HepG2 (cell line): ENCODE results near the gene IQCE. TPM values are rescaled to one million over a fixed set of nuclear protein-coding genes. Genes with fewer than 3 reads are reported as not detected.

Experiments
- AGO1 ChIP-seq: fragments of 200-400 bp; formaldehyde crosslinking; IDR thresholded peaks from 2 replicates; pipeline ENCODE4 v1.6.1; 2017; ENCODE audit warnings: mild to moderate bottlenecking, low read depth, low read length, moderate library complexity; ENCODE audit not compliant: poor library complexity, severe bottlenecking
- ATAD3A ChIP-seq: sonication (generic); formaldehyde crosslinking; IDR thresholded peaks from 2 replicates; pipeline ENCODE4 v1.4.0; 2020; ENCODE audit warnings: missing genetic modification reagents
- BCL6 ChIP-seq: IDR thresholded peaks from 2 replicates; pipeline ENCODE4 v1.6.1; 2016; ENCODE audit warnings: missing genetic modification reagents, missing compliant biosample characterization
- GABPA ChIP-seq, 2 experiments: IDR thresholded peaks; 2 replicates each; pipeline ENCODE4 v1.6.1; 2011 to 2016; ENCODE audit warnings: low read depth in 2 of 2, low read length in 1 of 2, missing biosample characterization in 1 of 2, missing genetic modification characterization in 1 of 2
- MEIS2 ChIP-seq: sonication (generic); formaldehyde crosslinking; IDR thresholded peaks from 2 replicates; pipeline ENCODE4 v1.9.0; 2021; ENCODE audit warnings: mild to moderate bottlenecking, missing genetic modification reagents
- MYC ChIP-seq: sonication (generic); formaldehyde crosslinking; IDR thresholded peaks from 2 replicates; pipeline ENCODE4 v1.9.0; 2021; ENCODE audit warnings: missing genetic modification reagents, borderline replicate concordance
- RFX5 ChIP-seq: IDR thresholded peaks from 2 replicates; pipeline ENCODE4 v1.6.1; 2011; ENCODE audit warnings: low read depth, low read length, improper control_type of control experiment
- SRSF4 ChIP-seq: fragments of 200-400 bp; formaldehyde crosslinking; IDR thresholded peaks from one replicate; pipeline ENCODE4 v1.6.1; 2018; ENCODE audit warnings: mild to moderate bottlenecking, low read depth, low read length, moderate library complexity; ENCODE audit not compliant: poor library complexity, severe bottlenecking
- ZFX ChIP-seq: sonication (generic); formaldehyde crosslinking; IDR thresholded peaks from 2 replicates; pipeline ENCODE4 v1.4.0; 2020; ENCODE audit warnings: mild to moderate bottlenecking, low read depth, missing genetic modification reagents, moderate library complexity
- ZFY ChIP-seq: sonication (generic); formaldehyde crosslinking; IDR thresholded peaks from 2 replicates; pipeline ENCODE4 v1.4.0; 2020; ENCODE audit warnings: missing genetic modification reagents
- ZNF616 ChIP-seq: sonication (generic); formaldehyde crosslinking; IDR thresholded peaks from 2 replicates; pipeline ENCODE4 v1.5.0; 2020; ENCODE audit warnings: low read depth, mild to moderate bottlenecking, missing genetic modification reagents
- ZNF790 ChIP-seq: sonication (generic); formaldehyde crosslinking; IDR thresholded peaks from 2 replicates; pipeline ENCODE4 v1.8.0; 2022; ENCODE audit warnings: missing genetic modification reagents, mild to moderate bottlenecking, borderline replicate concordance
- polyA plus RNA-seq, 8 experiments: library from polyadenylated mRNA; depleted of rRNA in 3 of 8; stranded (reverse) in 7 of 8; unstranded in 1 of 8; fragments of >200 nt; fragmentation: Illumina TruSeq in 4 of 8; extraction: Trizol in 4 of 8; gene quantifications; 2 replicates each; pipeline versions ENCODE4 v1.2.1 to v1.2.3, GENCODE V29; 2011 to 2016; ENCODE audit warnings: low read depth in 4 of 8, missing spikeins in 1 of 8, mixed read lengths in 1 of 8; ENCODE audit not compliant: insufficient read depth in 1 of 8
- total RNA-seq, 5 experiments: library from RNA; depleted of rRNA; stranded (reverse); fragments of >200 nt; fragmentation: Illumina TruSeq; extraction: Trizol; gene quantifications; 2 replicates each; pipeline ENCODE4 v1.2.3, GENCODE V29; 2016; ENCODE audit warnings: low read depth in 1 of 5
- TF ChIP-seq, protein P1 (sequence below): sonication (generic); formaldehyde crosslinking; IDR thresholded peaks from 2 replicates; pipeline ENCODE4 v1.5.0; 2020; ENCODE audit warnings: mild to moderate bottlenecking, missing genetic modification reagents, borderline replicate concordance
- TF ChIP-seq, protein P2 (sequence below): sonication (generic); formaldehyde crosslinking; IDR thresholded peaks from 2 replicates; pipeline ENCODE4 v1.5.1; 2020; ENCODE audit warnings: mild to moderate bottlenecking, missing genetic modification reagents, moderate library complexity
- TF ChIP-seq, protein P3 (sequence below): sonication (generic); formaldehyde crosslinking; IDR thresholded peaks from 2 replicates; pipeline ENCODE4 v1.5.0; 2020; ENCODE audit warnings: mild to moderate bottlenecking, low read depth, missing genetic modification reagents, borderline replicate concordance
- TF ChIP-seq, protein P4 (sequence below): sonication (generic); formaldehyde crosslinking; IDR thresholded peaks from 2 replicates; pipeline ENCODE4 v1.8.1; 2023; ENCODE audit warnings: mild to moderate bottlenecking, missing genetic modification reagents, borderline replicate concordance

Gene IQCE
- total and polyA plus RNA-seq, 2 of the 13 experiments (the other 11 are each of a cell fraction or from before 2014, with no cell fraction given), result 1.5 to 2.5 TPM

DNA sequence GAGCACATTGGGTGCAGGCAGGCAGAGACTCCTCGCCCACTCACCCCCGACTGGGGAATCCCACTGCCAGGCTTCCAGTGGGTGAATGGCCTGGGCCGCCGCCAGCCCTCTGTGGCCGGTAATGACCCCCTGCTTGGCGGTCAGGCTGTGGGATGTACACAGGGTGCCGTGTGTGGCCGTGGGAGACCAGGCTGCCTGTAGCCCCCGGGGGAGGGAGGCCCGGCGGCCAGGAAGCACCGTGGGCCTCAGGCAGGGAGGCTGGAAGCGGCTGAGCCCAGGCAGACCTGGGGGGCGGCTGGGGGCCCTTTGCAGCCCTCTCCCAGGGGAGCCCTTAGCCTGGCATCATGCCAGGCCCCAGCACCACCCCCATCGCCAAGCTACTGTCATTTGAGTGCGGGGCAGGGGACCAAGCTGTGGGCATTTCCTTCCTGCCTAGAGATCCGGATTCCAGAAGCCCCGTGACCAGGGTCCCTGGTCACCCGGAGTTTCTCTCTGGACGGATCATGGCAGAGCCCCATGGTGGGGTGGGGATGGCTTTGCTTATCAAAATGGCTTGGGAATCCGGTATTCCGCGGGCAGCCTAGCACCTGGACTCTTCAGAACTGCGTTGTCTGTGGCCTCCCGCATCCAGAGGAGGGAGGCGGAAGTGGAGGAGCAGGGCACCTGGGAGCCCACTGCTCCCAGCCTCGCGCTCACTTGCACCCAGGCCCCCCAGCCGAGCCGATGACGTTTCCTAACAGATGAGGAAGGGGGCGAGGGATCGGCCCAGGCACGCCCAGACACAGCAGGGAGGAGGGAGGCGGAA lies 74.2 kb downstream of the IQCE start (continued):
- TF ChIP-seq BCL6 (CRISPR knock-in tag), result no peak
- TF ChIP-seq ZNF790 (CRISPR knock-in tag), result peak; percentile 33; the same call in 1 of the 2 replicates
- no peak for TF ChIP-seq MEIS2 (CRISPR knock-in tag)
- TF ChIP-seq, protein P1, sequence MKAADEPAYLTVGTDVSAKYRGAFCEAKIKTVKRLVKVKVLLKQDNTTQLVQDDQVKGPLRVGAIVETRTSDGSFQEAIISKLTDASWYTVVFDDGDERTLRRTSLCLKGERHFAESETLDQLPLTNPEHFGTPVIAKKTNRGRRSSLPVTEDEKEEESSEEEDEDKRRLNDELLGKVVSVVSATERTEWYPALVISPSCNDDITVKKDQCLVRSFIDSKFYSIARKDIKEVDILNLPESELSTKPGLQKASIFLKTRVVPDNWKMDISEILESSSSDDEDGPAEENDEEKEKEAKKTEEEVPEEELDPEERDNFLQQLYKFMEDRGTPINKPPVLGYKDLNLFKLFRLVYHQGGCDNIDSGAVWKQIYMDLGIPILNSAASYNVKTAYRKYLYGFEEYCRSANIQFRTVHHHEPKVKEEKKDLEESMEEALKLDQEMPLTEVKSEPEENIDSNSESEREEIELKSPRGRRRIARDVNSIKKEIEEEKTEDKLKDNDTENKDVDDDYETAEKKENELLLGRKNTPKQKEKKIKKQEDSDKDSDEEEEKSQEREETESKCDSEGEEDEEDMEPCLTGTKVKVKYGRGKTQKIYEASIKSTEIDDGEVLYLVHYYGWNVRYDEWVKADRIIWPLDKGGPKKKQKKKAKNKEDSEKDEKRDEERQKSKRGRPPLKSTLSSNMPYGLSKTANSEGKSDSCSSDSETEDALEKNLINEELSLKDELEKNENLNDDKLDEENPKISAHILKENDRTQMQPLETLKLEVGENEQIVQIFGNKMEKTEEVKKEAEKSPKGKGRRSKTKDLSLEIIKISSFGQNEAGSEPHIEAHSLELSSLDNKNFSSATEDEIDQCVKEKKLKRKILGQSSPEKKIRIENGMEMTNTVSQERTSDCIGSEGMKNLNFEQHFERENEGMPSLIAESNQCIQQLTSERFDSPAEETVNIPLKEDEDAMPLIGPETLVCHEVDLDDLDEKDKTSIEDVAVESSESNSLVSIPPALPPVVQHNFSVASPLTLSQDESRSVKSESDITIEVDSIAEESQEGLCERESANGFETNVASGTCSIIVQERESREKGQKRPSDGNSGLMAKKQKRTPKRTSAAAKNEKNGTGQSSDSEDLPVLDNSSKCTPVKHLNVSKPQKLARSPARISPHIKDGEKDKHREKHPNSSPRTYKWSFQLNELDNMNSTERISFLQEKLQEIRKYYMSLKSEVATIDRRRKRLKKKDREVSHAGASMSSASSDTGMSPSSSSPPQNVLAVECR, result peak; percentile 54; the same call in 1 of the 2 replicates
- no peak for TF ChIP-seq GABPA (IDR thresholded peaks at IDR 0.05; ENCODE audit: low read depth, low read length)
- TF ChIP-seq GABPA (CRISPR knock-in tag; IDR thresholded peaks at IDR 0.05; ENCODE audit: low read depth), result peak; percentile 26; the same call in 1 of the 2 replicates
- no peak for TF ChIP-seq ATAD3A (CRISPR knock-in tag)
- TF ChIP-seq, protein P2, sequence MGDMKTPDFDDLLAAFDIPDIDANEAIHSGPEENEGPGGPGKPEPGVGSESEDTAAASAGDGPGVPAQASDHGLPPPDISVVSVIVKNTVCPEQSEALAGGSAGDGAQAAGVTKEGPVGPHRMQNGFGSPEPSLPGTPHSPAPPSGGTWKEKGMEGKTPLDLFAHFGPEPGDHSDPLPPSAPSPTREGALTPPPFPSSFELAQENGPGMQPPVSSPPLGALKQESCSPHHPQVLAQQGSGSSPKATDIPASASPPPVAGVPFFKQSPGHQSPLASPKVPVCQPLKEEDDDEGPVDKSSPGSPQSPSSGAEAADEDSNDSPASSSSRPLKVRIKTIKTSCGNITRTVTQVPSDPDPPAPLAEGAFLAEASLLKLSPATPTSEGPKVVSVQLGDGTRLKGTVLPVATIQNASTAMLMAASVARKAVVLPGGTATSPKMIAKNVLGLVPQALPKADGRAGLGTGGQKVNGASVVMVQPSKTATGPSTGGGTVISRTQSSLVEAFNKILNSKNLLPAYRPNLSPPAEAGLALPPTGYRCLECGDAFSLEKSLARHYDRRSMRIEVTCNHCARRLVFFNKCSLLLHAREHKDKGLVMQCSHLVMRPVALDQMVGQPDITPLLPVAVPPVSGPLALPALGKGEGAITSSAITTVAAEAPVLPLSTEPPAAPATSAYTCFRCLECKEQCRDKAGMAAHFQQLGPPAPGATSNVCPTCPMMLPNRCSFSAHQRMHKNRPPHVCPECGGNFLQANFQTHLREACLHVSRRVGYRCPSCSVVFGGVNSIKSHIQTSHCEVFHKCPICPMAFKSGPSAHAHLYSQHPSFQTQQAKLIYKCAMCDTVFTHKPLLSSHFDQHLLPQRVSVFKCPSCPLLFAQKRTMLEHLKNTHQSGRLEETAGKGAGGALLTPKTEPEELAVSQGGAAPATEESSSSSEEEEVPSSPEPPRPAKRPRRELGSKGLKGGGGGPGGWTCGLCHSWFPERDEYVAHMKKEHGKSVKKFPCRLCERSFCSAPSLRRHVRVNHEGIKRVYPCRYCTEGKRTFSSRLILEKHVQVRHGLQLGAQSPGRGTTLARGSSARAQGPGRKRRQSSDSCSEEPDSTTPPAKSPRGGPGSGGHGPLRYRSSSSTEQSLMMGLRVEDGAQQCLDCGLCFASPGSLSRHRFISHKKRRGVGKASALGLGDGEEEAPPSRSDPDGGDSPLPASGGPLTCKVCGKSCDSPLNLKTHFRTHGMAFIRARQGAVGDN, result peak; percentile 78
- TF ChIP-seq, protein P3, sequence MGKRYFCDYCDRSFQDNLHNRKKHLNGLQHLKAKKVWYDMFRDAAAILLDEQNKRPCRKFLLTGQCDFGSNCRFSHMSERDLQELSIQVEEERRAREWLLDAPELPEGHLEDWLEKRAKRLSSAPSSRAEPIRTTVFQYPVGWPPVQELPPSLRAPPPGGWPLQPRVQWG (CRISPR knock-in tag), result no peak
- 0 out of 2 replicates have a peak, but pooled peaks have one; percentile 8 for TF ChIP-seq MYC
- peak; percentile 47 for TF ChIP-seq ZFX (CRISPR knock-in tag)
- TF ChIP-seq RFX5, result no peak
- TF ChIP-seq ZNF616, result no peak
- no peak for TF ChIP-seq SRSF4
- TF ChIP-seq ZFY (CRISPR knock-in tag), result peak; percentile 21
- no peak for TF ChIP-seq AGO1
- TF ChIP-seq, protein P4, sequence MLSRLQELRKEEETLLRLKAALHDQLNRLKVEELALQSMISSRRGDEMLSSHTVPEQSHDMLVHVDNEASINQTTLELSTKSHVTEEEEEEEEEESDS (CRISPR knock-in tag), result no peak
